Thymus (tissue), 11 donors: ENCODE measurements around the gene MACROD2. TPM values are rescaled to one million over a fixed set of nuclear protein-coding genes. Genes with fewer than 3 reads are reported as not detected.

ENCODE experiments used
- DNase-seq, 9 donors: peaks; one replicate each; pipeline ENCODE4 v3.0.0-alpha.2; 2013; ENCODE audit warnings: low spot score in 9 of 9, low read depth in 6 of 9, missing footprints in 1 of 9
- H3K27ac ChIP-seq, 2 donors: one replicate each; pipeline ENCODE4 v1.5.1; 2013; ENCODE audit warnings: control low read depth in 1 of 2, low read depth in 1 of 2, low read length in 1 of 2, mild to moderate bottlenecking in 1 of 2, moderate library complexity in 1 of 2
- H3K27me3 ChIP-seq, 2 donors: one replicate each; pipeline ENCODE4 v1.5.1; 2013; ENCODE audit warnings: low read length in 1 of 2; ENCODE audit not compliant: control insufficient read depth in 2 of 2, insufficient read depth in 1 of 2
- H3K36me3 ChIP-seq, 2 donors: one replicate each; pipeline ENCODE4 v1.5.1; 2013; ENCODE audit warnings: low read length in 1 of 2, mild to moderate bottlenecking in 1 of 2, moderate library complexity in 1 of 2; ENCODE audit not compliant: control insufficient read depth in 2 of 2, insufficient read depth in 2 of 2
- H3K4me1 ChIP-seq, 2 donors: one replicate each; pipeline ENCODE4 v1.5.1; 2013; ENCODE audit warnings: low read length in 2 of 2; ENCODE audit not compliant: control insufficient read depth in 2 of 2, insufficient read depth in 2 of 2
- H3K4me3 ChIP-seq, 2 donors: one replicate each; pipeline ENCODE4 v1.5.1; 2013; ENCODE audit warnings: low read length in 2 of 2, control low read depth in 1 of 2, mild to moderate bottlenecking in 1 of 2
- H3K9me3 ChIP-seq, 2 donors: one replicate each; pipeline ENCODE4 v1.5.1; 2013; ENCODE audit warnings: low read length in 1 of 2, mild to moderate bottlenecking in 1 of 2; ENCODE audit not compliant: control insufficient read depth in 2 of 2, insufficient read depth in 1 of 2
- WGBS: extraction: QIAGEN DNeasy Blood & Tissue Kit; methylation state at CpG from one replicate; pipeline ENCODE4 v1.1.7; 2013; 5-methylcytosine and 5-hydroxymethylcytosine counted together
- polyA plus RNA-seq: library from polyadenylated mRNA; stranded (reverse); fragments of 200-250 nt; gene quantifications from one replicate; pipeline ENCODE4 v1.2.3, GENCODE V29; 2013
- total RNA-seq: library from RNA; stranded (reverse); fragments of 120-200 nt; gene quantifications from one replicate; pipeline ENCODE4 v1.2.4, GENCODE V29; 2013
- donor health status: healthy.

The MACROD2 gene
- total and polyA plus RNA-seq, 2 donors, result 1.6 to 4.2 TPM

DNA sequence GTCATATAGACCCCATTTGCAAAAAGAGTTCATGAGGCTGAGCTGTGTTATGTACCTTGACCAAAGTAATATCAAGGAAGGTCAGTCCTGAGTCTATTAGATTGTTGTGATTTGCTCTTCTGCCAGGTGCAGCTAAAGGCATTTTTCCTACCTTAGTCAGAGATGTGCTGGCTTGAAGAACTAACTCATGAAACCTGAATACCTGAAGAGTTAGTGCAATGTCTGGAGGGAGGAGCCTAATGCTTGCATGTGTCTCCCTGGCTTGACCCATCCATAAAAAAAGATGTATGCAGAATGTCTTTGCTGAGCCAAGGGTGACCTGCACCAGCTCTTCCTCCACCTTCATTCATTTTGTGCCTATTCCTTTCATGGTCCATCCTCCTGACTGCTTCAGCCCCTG lies 1835.9 kb downstream of the MACROD2 start:
- no peak overlapping the region for H3K4me3 ChIP-seq
- no peaks in the 10 kb centered on the region for H3K4me1 ChIP-seq
- H3K27me3 ChIP-seq, result no peaks in the 10 kb centered on the region
- DNase-seq, result no peak
- H3K36me3 ChIP-seq, result no peaks in the 10 kb centered on the region
- no peak overlapping the region for H3K27ac ChIP-seq
- no peaks in the 10 kb centered on the region for H3K9me3 ChIP-seq

- DNase-seq, result no peak
- WGBS, result 86% methylated on average over 6 of the region's 6 CpGs
- Histone ChIP-seq H3K36me3 (no peaks in the 10 kb centered on the region), H3K27me3 (no peaks in the 10 kb centered on the region), H3K27ac (no peak overlapping the region), H3K4me1 (no peaks in the 10 kb centered on the region), H3K9me3 (no peaks in the 10 kb centered on the region), H3K4me3 (no peak overlapping the region)
Measured at GRCh38 chr20:15832512-15832911, 1837.2 kb downstream of the MACROD2 start.

- Histone ChIP-seq H3K36me3 (no peaks in the 10 kb centered on the region), H3K27ac (no peak overlapping the region), H3K4me3 (no peak overlapping the region), H3K9me3 (no peaks in the 10 kb centered on the region), H3K4me1 (no peaks in the 10 kb centered on the region), H3K27me3 (no peaks in the 10 kb centered on the region)
- DNase-seq, result peak in 1 of 9 donors; percentile 11
- 95% methylated on average over 3 of the region's 3 CpGs for WGBS
Measured at GRCh38 chr20:15834857-15835256, 1839.5 kb downstream of the MACROD2 start.

DNA sequence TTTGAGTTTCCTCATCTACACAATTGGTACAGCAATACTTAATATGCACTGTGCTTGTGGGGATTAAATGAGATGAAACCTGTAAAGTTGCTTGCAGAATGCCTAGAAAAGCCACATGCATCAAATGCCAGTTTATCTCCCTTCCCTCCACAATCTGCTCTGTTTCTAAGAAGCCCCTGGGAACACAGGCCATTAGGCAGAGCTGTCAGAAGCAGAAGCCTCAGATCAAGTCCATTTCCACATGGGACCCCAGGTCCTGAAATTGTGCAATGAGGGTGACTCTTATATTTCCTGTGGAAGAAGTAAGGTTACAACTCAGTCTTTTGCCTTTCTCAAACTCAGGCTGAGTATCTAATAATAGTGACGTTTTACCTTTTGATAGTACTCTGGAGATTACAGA lies 1840.5 kb downstream of the MACROD2 start:
- WGBS, result 66% methylated on average over 1 of the region's 1 CpG

GRCh38 chr20:15836634-15837033 lies 1841.3 kb downstream of the MACROD2 start:
- no peak overlapping the region for H3K27ac ChIP-seq
- no peaks in the 10 kb centered on the region for H3K4me1 ChIP-seq
- H3K4me3 ChIP-seq, result no peak overlapping the region
- no peak for DNase-seq
- 31% methylated on average over 2 of the region's 2 CpGs for WGBS
- no peaks in the 10 kb centered on the region for H3K27me3 ChIP-seq
- no peaks in the 10 kb centered on the region for H3K9me3 ChIP-seq
- no peaks in the 10 kb centered on the region for H3K36me3 ChIP-seq

More for the DNA sequence above, 1840.5 kb downstream of the MACROD2 start:
- H3K9me3 ChIP-seq, result no peaks in the 10 kb centered on the region
- no peaks in the 10 kb centered on the region for H3K27me3 ChIP-seq
- H3K4me1 ChIP-seq, result no peaks in the 10 kb centered on the region
- H3K27ac ChIP-seq, result no peak overlapping the region
- H3K4me3 ChIP-seq, result no peak overlapping the region
- no peak for DNase-seq
- H3K36me3 ChIP-seq, result no peaks in the 10 kb centered on the region

DNA sequence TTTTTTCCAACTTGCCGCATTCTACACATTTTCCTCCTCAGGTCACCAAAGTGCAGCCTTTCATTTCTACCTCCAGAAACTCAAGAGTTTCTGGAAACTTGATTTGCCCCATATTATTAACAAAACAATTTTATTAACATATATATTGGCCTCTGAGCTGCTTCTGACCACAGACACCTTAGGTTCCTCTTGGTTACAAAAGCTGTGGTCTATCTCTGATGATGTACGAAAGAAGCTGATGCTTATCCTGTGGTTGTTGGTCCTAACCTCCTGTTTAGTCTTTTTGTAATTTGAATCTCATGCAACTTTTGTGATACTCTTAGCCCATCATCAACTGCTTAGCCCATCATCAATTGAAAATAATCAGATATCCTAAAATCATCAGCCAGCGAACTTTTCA lies 1842.2 kb downstream of the MACROD2 start:
- Histone ChIP-seq H3K36me3 (no peaks in the 10 kb centered on the region), H3K4me1 (no peaks in the 10 kb centered on the region), H3K27me3 (no peaks in the 10 kb centered on the region), H3K4me3 (no peak overlapping the region), H3K27ac (no peak overlapping the region), H3K9me3 (no peaks in the 10 kb centered on the region)
- no peak for DNase-seq
- WGBS, result 76% methylated on average over 3 of the region's 3 CpGs

- Histone ChIP-seq H3K27me3 (no peaks in the 10 kb centered on the region), H3K36me3 (no peaks in the 10 kb centered on the region)
- 95% methylated on average over 2 of the region's 2 CpGs for WGBS
Measured at GRCh38 chr20:15838466-15838865, 1843.2 kb downstream of the MACROD2 start.

DNA sequence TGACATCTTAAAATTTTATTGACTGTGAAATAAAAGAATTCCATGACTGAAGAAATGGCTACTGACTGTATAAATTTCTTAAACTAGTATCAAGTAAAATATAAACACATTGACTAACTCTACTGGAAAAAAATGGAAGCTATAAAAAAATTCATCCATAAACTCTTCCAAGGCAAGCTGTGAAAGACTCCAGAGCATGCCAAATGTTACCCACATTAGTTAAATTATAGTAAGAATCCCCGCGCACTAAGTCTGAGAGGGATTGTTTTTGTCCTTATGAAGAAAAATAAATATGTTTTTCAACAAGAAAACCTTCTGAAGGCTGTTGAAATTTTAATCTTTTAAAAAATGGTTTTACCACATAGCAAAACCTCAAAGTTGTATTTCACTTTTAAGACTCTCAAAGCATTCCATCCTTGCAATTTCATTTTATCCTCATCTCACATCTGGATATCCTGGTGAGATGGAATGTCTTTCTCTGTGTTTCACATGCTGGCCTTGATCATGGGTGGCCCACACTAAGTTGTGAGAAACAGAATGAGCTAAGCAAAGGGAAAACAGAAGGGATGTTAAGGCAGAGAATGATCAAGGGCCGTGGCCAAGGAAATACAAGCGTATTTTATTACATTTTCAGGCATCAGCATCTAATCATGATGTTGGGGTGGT lies 1845.5 kb downstream of the MACROD2 start:
- no peak overlapping the region for H3K27ac ChIP-seq
- H3K9me3 ChIP-seq, result no peaks in the 10 kb centered on the region
- DNase-seq, result no peak
- no peaks in the 10 kb centered on the region for H3K36me3 ChIP-seq
- H3K4me3 ChIP-seq, result no peak overlapping the region
- WGBS, result 49% methylated on average over 4 of the region's 4 CpGs
- no peaks in the 10 kb centered on the region for H3K4me1 ChIP-seq
- H3K27me3 ChIP-seq, result no peaks in the 10 kb centered on the region

More at GRCh38 chr20:15838466-15838865, 1843.2 kb downstream of the MACROD2 start:
- no peak for DNase-seq
- Histone ChIP-seq H3K9me3 (no peaks in the 10 kb centered on the region), H3K4me1 (no peaks in the 10 kb centered on the region), H3K27ac (no peak overlapping the region), H3K4me3 (no peak overlapping the region)

GRCh38 chr20:15842872-15843271 lies 1847.6 kb downstream of the MACROD2 start:
- H3K27ac ChIP-seq, result no peak overlapping the region
- WGBS, result 3% methylated on average over 1 of the region's 1 CpG
- H3K4me3 ChIP-seq, result no peak overlapping the region
- no peaks in the 10 kb centered on the region for H3K36me3 ChIP-seq
- no peaks in the 10 kb centered on the region for H3K9me3 ChIP-seq
- DNase-seq, result no peak
- H3K27me3 ChIP-seq, result no peaks in the 10 kb centered on the region
- H3K4me1 ChIP-seq, result no peaks in the 10 kb centered on the region
